Measurements from ENCODE around the gene GALNT1. TPM values are rescaled to one million over a fixed set of nuclear protein-coding genes. Genes with fewer than 3 reads are reported as not detected.

Gene GALNT1
- total RNA-seq, 1 donor from 2014 or later: 77.4 TPM

DNA sequence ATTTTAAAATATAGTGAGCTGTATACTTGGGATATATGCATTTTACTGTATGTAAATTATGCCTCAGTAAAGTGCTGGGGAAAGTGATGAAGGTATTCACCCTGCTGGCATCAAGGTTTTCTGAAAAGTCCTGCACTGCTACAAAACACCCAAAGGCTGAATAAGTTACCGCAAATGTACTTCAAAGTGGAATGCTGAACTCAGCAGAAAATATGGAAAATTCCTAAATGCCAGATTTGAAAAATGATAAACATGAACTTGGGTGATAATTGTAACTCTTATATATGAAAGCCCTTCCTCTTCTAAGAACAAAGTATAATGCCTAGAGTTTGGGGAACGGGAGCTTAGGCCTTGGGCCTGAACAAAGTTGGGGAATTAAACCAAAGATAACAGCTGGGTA is 133.0 kb downstream of the GALNT1 start:
- DNase-seq (ENCODE audit: low read depth) (no peak), FAIRE-seq (no peak)
- peaks cover 3% of the 10 kb centered on the region for H3K36me3 ChIP-seq (ENCODE audit: control insufficient read depth, insufficient read depth, low read length)
- no peaks in the 10 kb centered on the region for H3K27me3 ChIP-seq (ENCODE audit: control insufficient read depth, insufficient read depth, low read length)
- TF ChIP-seq, protein P1, sequence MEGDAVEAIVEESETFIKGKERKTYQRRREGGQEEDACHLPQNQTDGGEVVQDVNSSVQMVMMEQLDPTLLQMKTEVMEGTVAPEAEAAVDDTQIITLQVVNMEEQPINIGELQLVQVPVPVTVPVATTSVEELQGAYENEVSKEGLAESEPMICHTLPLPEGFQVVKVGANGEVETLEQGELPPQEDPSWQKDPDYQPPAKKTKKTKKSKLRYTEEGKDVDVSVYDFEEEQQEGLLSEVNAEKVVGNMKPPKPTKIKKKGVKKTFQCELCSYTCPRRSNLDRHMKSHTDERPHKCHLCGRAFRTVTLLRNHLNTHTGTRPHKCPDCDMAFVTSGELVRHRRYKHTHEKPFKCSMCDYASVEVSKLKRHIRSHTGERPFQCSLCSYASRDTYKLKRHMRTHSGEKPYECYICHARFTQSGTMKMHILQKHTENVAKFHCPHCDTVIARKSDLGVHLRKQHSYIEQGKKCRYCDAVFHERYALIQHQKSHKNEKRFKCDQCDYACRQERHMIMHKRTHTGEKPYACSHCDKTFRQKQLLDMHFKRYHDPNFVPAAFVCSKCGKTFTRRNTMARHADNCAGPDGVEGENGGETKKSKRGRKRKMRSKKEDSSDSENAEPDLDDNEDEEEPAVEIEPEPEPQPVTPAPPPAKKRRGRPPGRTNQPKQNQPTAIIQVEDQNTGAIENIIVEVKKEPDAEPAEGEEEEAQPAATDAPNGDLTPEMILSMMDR (IDR thresholded peaks at IDR 0.05; ENCODE audit: insufficient read depth, low read length, severe bottlenecking): no peak
- no peak overlapping the region for H3K4me3 ChIP-seq (ENCODE audit: low read depth, low read length)

DNA sequence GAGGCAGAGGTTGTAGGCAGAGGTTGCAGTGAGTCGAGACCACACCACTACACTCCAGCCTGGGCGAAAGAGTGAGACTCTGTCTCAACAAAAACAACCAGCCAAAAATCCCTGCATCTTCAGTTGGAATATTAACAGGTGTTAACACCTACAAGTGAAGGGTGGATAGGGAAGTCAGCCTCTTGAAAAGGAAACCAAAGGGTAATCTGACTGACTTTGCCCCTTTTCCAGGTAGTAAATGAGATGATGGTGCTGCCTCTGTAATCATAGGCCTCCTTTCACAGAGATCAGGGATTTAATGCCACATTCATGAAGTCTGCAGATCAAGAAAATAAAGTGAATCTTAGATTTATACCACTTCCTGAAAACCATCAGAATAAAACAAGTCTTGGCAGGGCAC is 133.6 kb downstream of the GALNT1 start:
- DNase-seq (ENCODE audit: low read depth): no peak
- Histone ChIP-seq H3K4me3 (ENCODE audit: low read depth, low read length) (no peak overlapping the region), H3K36me3 (ENCODE audit: control insufficient read depth, insufficient read depth, low read length) (no peaks in the 10 kb centered on the region), H3K27me3 (ENCODE audit: control insufficient read depth, insufficient read depth, low read length) (no peaks in the 10 kb centered on the region)
- TF ChIP-seq, protein P1 (IDR thresholded peaks at IDR 0.05; ENCODE audit: insufficient read depth, low read length, severe bottlenecking): no peak
- FAIRE-seq: no peak

DNA sequence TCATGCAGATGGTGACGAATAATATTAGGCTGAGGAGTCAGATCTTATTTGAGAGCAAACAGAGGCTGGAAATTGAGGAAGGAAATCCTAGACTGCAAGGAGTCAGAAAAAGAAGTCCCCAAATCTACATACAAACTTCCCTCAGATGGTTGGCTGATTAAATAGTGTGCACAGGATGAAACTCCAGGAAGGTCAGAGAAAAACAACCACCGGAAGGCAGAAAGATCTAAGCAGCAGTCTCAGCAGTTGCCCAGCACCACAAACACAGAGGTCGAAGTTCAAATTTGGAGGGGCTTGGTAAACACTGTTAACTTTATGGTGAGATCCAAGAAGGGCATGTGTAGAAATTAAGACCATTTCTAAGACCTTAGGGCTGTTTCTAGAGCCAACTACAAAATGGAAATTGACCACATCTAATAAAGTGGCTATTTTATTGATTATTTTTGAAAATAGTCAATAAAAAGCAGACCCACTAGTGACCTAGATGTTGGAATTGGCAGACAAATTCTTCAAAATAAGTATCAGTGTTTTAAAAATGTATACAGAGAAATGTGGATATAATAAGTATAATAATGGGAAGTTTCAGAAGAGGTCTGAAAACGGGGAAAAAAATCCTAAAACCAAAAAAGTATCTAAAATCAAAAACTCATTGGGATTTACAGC is 134.8 kb downstream of the GALNT1 start:
- DNase-seq (ENCODE audit: low read depth) (no peak), FAIRE-seq (no peak)
- no peaks in the 10 kb centered on the region for H3K27me3 ChIP-seq (ENCODE audit: control insufficient read depth, insufficient read depth, low read length)
- TF ChIP-seq, protein P1 (IDR thresholded peaks at IDR 0.05; ENCODE audit: insufficient read depth, low read length, severe bottlenecking): no peak
- H3K36me3 ChIP-seq (ENCODE audit: control insufficient read depth, insufficient read depth, low read length): no peaks in the 10 kb centered on the region
- no peak overlapping the region for H3K4me3 ChIP-seq (ENCODE audit: low read depth, low read length)

DNA sequence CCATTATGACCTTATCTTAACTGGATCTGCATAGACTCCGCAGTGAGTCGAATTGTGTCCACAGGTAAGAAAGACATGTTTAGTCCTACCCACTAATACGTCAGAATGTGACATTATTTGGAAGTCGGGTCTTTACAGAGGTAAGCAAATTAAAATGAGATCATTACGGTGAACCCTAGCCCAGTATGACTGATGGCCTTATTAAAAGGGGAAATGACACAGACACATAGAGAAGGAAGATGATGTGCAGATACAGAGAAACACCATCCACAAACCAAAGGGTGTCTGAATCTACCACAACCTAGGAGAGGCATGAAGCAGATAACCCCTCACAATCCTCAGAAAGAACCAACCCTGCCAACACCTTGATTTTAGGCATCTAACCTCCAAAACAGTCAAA is 135.6 kb downstream of the GALNT1 start:
- TF ChIP-seq, protein P1 (IDR thresholded peaks at IDR 0.05; ENCODE audit: insufficient read depth, low read length, severe bottlenecking): no peak
- Histone ChIP-seq H3K36me3 (ENCODE audit: control insufficient read depth, insufficient read depth, low read length) (no peaks in the 10 kb centered on the region), H3K27me3 (ENCODE audit: control insufficient read depth, insufficient read depth, low read length) (no peaks in the 10 kb centered on the region), H3K4me3 (ENCODE audit: low read depth, low read length) (no peak overlapping the region)
- DNase-seq (ENCODE audit: low read depth) (no peak), FAIRE-seq (no peak)

DNA sequence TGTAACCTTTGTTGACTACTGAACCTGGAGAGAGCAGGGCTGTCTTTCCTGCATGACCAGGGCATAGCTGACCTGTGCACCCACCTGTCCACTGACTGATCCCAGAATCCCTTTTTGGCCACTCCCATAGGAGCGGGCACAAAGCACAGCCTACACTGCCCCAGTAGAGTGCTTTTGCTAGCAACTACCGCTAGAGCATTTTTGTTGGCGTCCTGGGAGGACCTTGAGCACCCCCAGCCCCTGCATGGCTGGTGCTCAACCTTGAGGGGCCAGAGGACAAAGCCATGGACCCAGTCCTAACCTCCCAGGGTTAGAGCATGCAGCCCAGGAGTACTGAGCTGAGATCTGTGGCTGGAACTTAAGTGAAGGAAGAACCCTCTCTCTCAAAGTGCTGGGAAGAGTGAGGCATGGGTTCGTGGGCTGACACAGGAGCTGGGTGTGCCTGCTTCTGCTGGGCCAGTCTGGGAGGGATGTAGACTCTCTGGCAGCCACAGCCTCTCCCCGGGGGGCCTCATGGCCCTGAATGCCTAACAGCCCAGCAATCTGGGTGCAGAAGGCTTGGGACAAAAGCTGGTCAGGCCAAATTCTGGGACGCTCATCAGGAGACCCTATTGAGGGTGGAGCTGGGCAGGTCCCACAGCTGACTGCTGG is 140.0 kb downstream of the GALNT1 start:
- Histone ChIP-seq H3K4me3 (ENCODE audit: low read depth, low read length) (no peak overlapping the region), H3K36me3 (ENCODE audit: control insufficient read depth, insufficient read depth, low read length) (no peaks in the 10 kb centered on the region), H3K27me3 (ENCODE audit: control insufficient read depth, insufficient read depth, low read length) (no peaks in the 10 kb centered on the region)
- FAIRE-seq (no peak), DNase-seq (ENCODE audit: low read depth) (no peak)
- TF ChIP-seq, protein P1 (IDR thresholded peaks at IDR 0.05; ENCODE audit: insufficient read depth, low read length, severe bottlenecking): no peak
